DOHH2 (cell line): ENCODE measurements around the gene RNGTT.

Experiments
- H3F3A ChIP-seq: fragments of 200-600 bp; sonication (generic), shearing (Covaris generic); 2 replicates; pipeline ENCODE4 v1.6.0; 2016; ENCODE audit warnings: antibody characterized with exemption, mild to moderate bottlenecking; ENCODE audit not compliant: control insufficient read depth, insufficient read depth
- H3K27ac ChIP-seq: fragments of 200-600 bp; sonication (generic); 2 replicates; pipeline ENCODE4 v1.5.1; 2014; ENCODE audit warnings: low read depth, mild to moderate bottlenecking, low read length, moderate library complexity
- H3K27me3 ChIP-seq: fragments of 200-600 bp; sonication (generic); 2 replicates; pipeline ENCODE4 v1.6.1; 2014; ENCODE audit warnings: mild to moderate bottlenecking, low read length, mixed read lengths; ENCODE audit not compliant: control insufficient read depth
- H3K36me3 ChIP-seq: fragments of 200-600 bp; sonication (generic); 2 replicates; pipeline ENCODE4 v1.6.1; 2014; ENCODE audit warnings: mild to moderate bottlenecking, low read length, moderate library complexity, mixed read lengths; ENCODE audit not compliant: control insufficient read depth
- H3K4me1 ChIP-seq: fragments of 200-600 bp; sonication (generic); 2 replicates; pipeline ENCODE4 v1.6.1; 2014; ENCODE audit warnings: mild to moderate bottlenecking, low read length, mixed read lengths; ENCODE audit not compliant: control insufficient read depth
- H3K4me2 ChIP-seq: fragments of 200-600 bp; sonication (generic); 2 replicates; pipeline ENCODE4 v1.6.0; 2014; ENCODE audit warnings: mild to moderate bottlenecking, low read length, moderate library complexity
- H3K4me3 ChIP-seq: fragments of 200-600 bp; sonication (generic); 2 replicates; pipeline ENCODE4 v1.5.1; 2014; ENCODE audit warnings: mild to moderate bottlenecking, low read length, mixed read lengths
- H3K79me2 ChIP-seq: fragments of 200-600 bp; sonication (generic); 2 replicates; pipeline ENCODE4 v1.6.1; 2014; ENCODE audit warnings: mild to moderate bottlenecking, low read length, mixed read lengths; ENCODE audit not compliant: control insufficient read depth
- H3K9me2 ChIP-seq: fragments of 200-600 bp; sonication (generic); replicated peaks from 2 replicates; pipeline ENCODE4 v1.6.1; 2014; ENCODE audit warnings: mild to moderate bottlenecking, low read length, mixed read lengths; ENCODE audit not compliant: control insufficient read depth
- H3K9me3 ChIP-seq: fragments of 200-600 bp; sonication (generic); 2 replicates; pipeline ENCODE4 v1.6.1; 2014; ENCODE audit warnings: antibody characterized with exemption, low read length, mixed read lengths; ENCODE audit not compliant: control insufficient read depth, insufficient read depth
- H4K20me1 ChIP-seq: fragments of 200-600 bp; sonication (generic); 2 replicates; pipeline ENCODE4 v1.6.0; 2014; ENCODE audit warnings: low read depth, mild to moderate bottlenecking, antibody characterized with exemption, low read length, moderate library complexity; ENCODE audit not compliant: control insufficient read depth, insufficient read depth
- EZH2phosphoT487 ChIP-seq: fragments of 200-600 bp; sonication (generic); IDR thresholded peaks from 2 replicates; pipeline ENCODE4 v1.6.1; 2017; ENCODE audit warnings: borderline replicate concordance, mild to moderate bottlenecking, antibody characterized with exemption, low read length, moderate library complexity, mixed read lengths
- TF ChIP-seq, protein P1 (sequence below): fragments of 200-600 bp; sonication (generic); IDR thresholded peaks from one replicate; pipeline ENCODE4 v1.5.1; 2014; ENCODE audit warnings: antibody characterized with exemption, mild to moderate bottlenecking, low read depth, low read length; ENCODE audit not compliant: poor library complexity, severe bottlenecking

The RNGTT gene

DNA sequence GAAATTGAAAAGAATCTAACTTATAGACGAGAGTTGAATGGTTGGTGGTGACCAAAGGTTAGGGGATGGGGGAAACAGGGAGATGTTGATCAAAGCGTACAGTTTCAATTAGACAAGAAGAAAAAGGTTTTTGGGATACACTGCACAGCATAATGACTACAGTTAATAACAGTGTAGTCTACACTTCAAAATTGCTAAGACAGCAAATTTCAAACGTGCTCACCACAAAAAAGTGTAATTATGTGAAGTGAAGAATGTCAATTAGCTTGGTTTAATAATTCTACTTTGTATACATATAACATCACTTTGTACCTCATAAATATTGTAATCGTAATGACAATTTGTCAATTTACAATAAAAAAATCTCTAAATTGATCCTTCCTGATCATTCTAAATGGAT, 267.5 kb downstream of the RNGTT start:
- H3K27me3 ChIP-seq: no peaks in the 10 kb centered on the region
- H3K27ac ChIP-seq: no peak overlapping the region
- no peaks in the 10 kb centered on the region for H3F3A ChIP-seq
- no peak for TF ChIP-seq EZH2phosphoT487
- H3K4me1 ChIP-seq: no peaks in the 10 kb centered on the region
- H3K4me2 ChIP-seq: no peak overlapping the region
- H3K4me3 ChIP-seq: no peak overlapping the region
- H3K9me2 ChIP-seq: no peaks in the 10 kb centered on the region
- no peaks in the 10 kb centered on the region for H3K79me2 ChIP-seq
- peaks cover 6% of the 10 kb centered on the region; the same call in 1 of the 2 replicates for H3K36me3 ChIP-seq
- peaks cover 5% of the 10 kb centered on the region; the same call in 1 of the 2 replicates for H3K9me3 ChIP-seq
- no peaks in the 10 kb centered on the region for H4K20me1 ChIP-seq

DNA sequence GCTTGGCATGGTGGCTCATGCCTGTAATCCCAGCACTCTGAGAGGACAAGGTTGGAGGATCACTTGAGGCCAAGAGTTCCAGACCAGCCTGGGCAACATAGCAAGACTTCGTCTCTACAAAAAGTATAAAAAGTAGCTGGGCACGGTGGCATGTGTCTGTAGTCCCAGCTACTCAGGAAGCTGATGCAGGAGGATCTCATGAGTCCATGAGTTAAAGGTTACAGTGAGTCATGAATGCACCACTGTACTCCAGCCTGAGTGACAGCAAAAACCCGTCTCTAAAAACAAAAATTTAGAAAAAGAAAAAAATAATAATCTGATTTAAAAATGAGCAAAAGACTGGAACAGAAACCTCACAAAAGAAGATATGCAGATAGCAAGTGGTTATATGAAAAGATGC, 279.7 kb downstream of the RNGTT start:
- H3K4me2 ChIP-seq: no peak overlapping the region
- no peaks in the 10 kb centered on the region for H3K27me3 ChIP-seq
- H3K9me2 ChIP-seq: no peaks in the 10 kb centered on the region
- H3K9me3 ChIP-seq: no peaks in the 10 kb centered on the region
- H3K27ac ChIP-seq: no peak overlapping the region
- H3K36me3 ChIP-seq: no peaks in the 10 kb centered on the region
- no peak overlapping the region for H3K4me3 ChIP-seq
- H4K20me1 ChIP-seq: no peaks in the 10 kb centered on the region
- H3K79me2 ChIP-seq: no peaks in the 10 kb centered on the region
- TF ChIP-seq, protein P1, sequence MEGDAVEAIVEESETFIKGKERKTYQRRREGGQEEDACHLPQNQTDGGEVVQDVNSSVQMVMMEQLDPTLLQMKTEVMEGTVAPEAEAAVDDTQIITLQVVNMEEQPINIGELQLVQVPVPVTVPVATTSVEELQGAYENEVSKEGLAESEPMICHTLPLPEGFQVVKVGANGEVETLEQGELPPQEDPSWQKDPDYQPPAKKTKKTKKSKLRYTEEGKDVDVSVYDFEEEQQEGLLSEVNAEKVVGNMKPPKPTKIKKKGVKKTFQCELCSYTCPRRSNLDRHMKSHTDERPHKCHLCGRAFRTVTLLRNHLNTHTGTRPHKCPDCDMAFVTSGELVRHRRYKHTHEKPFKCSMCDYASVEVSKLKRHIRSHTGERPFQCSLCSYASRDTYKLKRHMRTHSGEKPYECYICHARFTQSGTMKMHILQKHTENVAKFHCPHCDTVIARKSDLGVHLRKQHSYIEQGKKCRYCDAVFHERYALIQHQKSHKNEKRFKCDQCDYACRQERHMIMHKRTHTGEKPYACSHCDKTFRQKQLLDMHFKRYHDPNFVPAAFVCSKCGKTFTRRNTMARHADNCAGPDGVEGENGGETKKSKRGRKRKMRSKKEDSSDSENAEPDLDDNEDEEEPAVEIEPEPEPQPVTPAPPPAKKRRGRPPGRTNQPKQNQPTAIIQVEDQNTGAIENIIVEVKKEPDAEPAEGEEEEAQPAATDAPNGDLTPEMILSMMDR: no peak
- TF ChIP-seq EZH2phosphoT487: no peak
- H3F3A ChIP-seq: no peaks in the 10 kb centered on the region
- H3K4me1 ChIP-seq: no peaks in the 10 kb centered on the region

DNA sequence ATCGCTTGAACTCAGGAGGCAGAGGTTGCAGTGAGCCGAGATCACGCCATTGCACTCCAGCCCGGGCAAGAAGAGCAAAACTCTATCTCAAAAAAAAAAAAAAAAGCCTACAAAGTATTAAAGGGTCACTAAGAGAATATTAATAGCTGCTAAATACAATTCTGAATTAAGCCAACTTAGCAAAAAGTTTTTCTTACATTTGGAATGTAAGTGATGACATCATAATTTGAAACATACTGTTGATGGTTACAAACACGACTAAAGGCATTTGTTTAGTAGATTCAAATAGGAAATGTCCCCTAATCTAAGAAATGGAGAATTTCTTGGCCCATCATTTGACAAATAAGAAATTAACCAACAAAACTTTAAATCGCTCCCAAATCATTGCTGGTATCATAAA, 282.8 kb downstream of the RNGTT start:
- no peaks in the 10 kb centered on the region for H3F3A ChIP-seq
- no peak overlapping the region for H3K4me2 ChIP-seq
- no peaks in the 10 kb centered on the region for H3K79me2 ChIP-seq
- no peak for TF ChIP-seq EZH2phosphoT487
- TF ChIP-seq, protein P1: no peak
- H3K36me3 ChIP-seq: no peaks in the 10 kb centered on the region
- H3K27ac ChIP-seq: no peak overlapping the region
- no peaks in the 10 kb centered on the region for H3K4me1 ChIP-seq
- no peaks in the 10 kb centered on the region for H3K9me2 ChIP-seq
- no peaks in the 10 kb centered on the region for H3K9me3 ChIP-seq
- no peak overlapping the region for H3K4me3 ChIP-seq
- no peaks in the 10 kb centered on the region for H3K27me3 ChIP-seq
- H4K20me1 ChIP-seq: no peaks in the 10 kb centered on the region

DNA sequence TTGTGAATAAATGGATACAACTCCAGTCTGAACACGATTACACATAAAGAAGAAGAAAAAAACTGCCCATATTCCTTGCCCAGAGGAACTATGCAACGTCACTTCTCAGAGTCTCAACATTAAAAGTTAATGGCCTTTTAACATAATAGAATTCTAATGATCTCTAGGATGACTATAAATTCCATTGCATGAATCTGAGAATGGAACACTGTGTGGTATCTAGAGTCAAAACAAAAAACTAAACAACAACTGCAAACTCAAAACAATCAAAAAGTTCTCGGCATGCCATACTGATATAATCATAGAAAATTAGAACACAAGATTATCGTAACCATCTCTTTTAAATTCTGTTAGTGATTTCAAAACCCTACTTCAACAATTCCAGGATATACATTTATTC, 283.6 kb downstream of the RNGTT start:
- Histone ChIP-seq H3K27ac (no peak overlapping the region), H3K36me3 (no peaks in the 10 kb centered on the region), H3K9me2 (no peaks in the 10 kb centered on the region), H3F3A (no peaks in the 10 kb centered on the region), H3K4me3 (no peak overlapping the region), H3K4me1 (no peaks in the 10 kb centered on the region), H4K20me1 (no peaks in the 10 kb centered on the region), H3K27me3 (no peaks in the 10 kb centered on the region), H3K79me2 (no peaks in the 10 kb centered on the region), H3K9me3 (no peaks in the 10 kb centered on the region), H3K4me2 (no peak overlapping the region)
- TF ChIP-seq EZH2phosphoT487: no peak
- TF ChIP-seq, protein P1: no peak
